ENCODE data around the gene PAX8.
"Not testable (repeated sequence)": the region's sequence is repeated elsewhere in the genome, so short reads cannot be mapped to it uniquely, and the experiment has no call there.

DNA sequence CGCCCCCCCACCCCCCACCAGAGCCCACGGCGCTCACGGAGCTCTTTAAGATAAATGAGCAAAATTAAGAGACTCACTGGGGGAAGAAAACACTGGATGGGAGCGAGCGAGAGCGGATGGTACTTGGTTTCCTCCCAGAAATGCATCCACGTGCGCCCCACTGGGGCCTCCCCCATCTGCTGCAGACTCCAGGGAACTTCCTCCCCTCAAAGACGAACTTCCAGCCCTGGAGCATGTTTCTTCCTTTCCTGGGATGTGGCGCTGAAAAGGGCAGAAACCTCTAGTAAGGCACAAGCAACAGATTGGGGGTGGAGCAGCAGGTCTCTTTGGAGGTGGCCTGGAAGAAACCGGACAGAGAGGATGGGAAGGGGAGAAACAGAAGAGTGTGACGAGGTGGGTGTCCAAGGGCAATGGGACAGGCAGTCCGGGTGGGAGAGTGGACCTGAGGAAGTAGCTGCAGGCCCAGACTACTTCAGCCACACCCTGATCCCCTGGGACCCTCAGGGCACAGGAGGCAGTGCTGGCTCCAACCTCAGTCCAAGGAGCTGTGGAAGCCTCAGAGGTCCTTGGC is 46.5 kb upstream of the PAX8 start:
- TF ChIP-seq, protein P1, sequence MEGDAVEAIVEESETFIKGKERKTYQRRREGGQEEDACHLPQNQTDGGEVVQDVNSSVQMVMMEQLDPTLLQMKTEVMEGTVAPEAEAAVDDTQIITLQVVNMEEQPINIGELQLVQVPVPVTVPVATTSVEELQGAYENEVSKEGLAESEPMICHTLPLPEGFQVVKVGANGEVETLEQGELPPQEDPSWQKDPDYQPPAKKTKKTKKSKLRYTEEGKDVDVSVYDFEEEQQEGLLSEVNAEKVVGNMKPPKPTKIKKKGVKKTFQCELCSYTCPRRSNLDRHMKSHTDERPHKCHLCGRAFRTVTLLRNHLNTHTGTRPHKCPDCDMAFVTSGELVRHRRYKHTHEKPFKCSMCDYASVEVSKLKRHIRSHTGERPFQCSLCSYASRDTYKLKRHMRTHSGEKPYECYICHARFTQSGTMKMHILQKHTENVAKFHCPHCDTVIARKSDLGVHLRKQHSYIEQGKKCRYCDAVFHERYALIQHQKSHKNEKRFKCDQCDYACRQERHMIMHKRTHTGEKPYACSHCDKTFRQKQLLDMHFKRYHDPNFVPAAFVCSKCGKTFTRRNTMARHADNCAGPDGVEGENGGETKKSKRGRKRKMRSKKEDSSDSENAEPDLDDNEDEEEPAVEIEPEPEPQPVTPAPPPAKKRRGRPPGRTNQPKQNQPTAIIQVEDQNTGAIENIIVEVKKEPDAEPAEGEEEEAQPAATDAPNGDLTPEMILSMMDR (conservative IDR thresholded peaks at IDR 0.05; ENCODE audit: low read depth, low read length), result not testable (repeated sequence)
- TF ChIP-seq EZH2phosphoT487 (IDR thresholded peaks at IDR 0.05; ENCODE audit: borderline replicate concordance, low read length); EZH2 (IDR thresholded peaks at IDR 0.05; ENCODE audit: low read length, unreplicated experiment): not testable (repeated sequence)
